Neural cell (in vitro differentiated cells): Measurements from ENCODE around the gene APC. TPM values are rescaled to one million over a fixed set of nuclear protein-coding genes. Genes with fewer than 3 reads are reported as not detected.

Experiments
- H2AFZ ChIP-seq: fragments of 200-600, 300-800 bp; sonication (generic), shearing (Covaris generic); 2 replicates; pipeline ENCODE4 v1.6.0; 2014; ENCODE audit warnings: low read depth, mild to moderate bottlenecking, antibody characterized with exemption, low read length, moderate library complexity
- H3F3A ChIP-seq: fragments of 200-600 bp; shearing (Covaris generic); 2 replicates; pipeline ENCODE4 v1.6.1; 2016; ENCODE audit warnings: mild to moderate bottlenecking, moderate library complexity, mixed read lengths, antibody characterized with exemption, low read length; ENCODE audit not compliant: insufficient read depth, poor library complexity, severe bottlenecking
- H3K27ac ChIP-seq: fragments of 200-600, 300-800 bp; sonication (generic), shearing (Covaris generic); 2 replicates; pipeline ENCODE4 v1.5.1; 2014; ENCODE audit warnings: mild to moderate bottlenecking, low read length, moderate library complexity
- H3K27me3 ChIP-seq: fragments of 300-800, 200-600 bp; sonication (generic), shearing (Covaris generic); 2 replicates; pipeline ENCODE4 v1.6.0; 2014; ENCODE audit warnings: mild to moderate bottlenecking, low read depth, low read length, moderate library complexity; ENCODE audit not compliant: insufficient read depth
- H3K36me3 ChIP-seq: fragments of 300-800, 200-600 bp; sonication (generic), shearing (Covaris generic); 2 replicates; pipeline ENCODE4 v1.5.1; 2014; ENCODE audit warnings: mild to moderate bottlenecking, antibody characterized with exemption, low read length, moderate library complexity; ENCODE audit not compliant: insufficient read depth
- H3K4me2 ChIP-seq: fragments of 300-800, 200-600 bp; sonication (generic), shearing (Covaris generic); 2 replicates; pipeline ENCODE4 v1.6.0; 2014; ENCODE audit warnings: mild to moderate bottlenecking, low read length
- H3K4me3 ChIP-seq: fragments of 300-800, 200-600 bp; sonication (generic), shearing (Covaris generic); 2 replicates; pipeline ENCODE4 v1.5.1; 2014; ENCODE audit warnings: mild to moderate bottlenecking, low read length, moderate library complexity
- H3K79me2 ChIP-seq: fragments of 200-600 bp; shearing (Covaris generic); replicated peaks from 2 replicates; pipeline ENCODE4 v1.6.0; 2014; ENCODE audit warnings: mild to moderate bottlenecking, low read length, moderate library complexity; ENCODE audit not compliant: insufficient read depth
- H3K9ac ChIP-seq: fragments of 300-800, 200-600 bp; sonication (generic), shearing (Covaris generic); 2 replicates; pipeline ENCODE4 v1.6.1; 2016; ENCODE audit warnings: mild to moderate bottlenecking, low read length, mixed read lengths
- H3K9me2 ChIP-seq: fragments of 200-600 bp; shearing (Covaris generic); 2 replicates; pipeline ENCODE4 v1.6.1; 2016; ENCODE audit warnings: mild to moderate bottlenecking, low read length, mixed read lengths; ENCODE audit not compliant: insufficient read depth
- H3K9me3 ChIP-seq: fragments of 200-600, 300-800 bp; sonication (generic), shearing (Covaris generic); 2 replicates; pipeline ENCODE4 v1.6.1; 2016; ENCODE audit warnings: mild to moderate bottlenecking, mixed run types, low read length, moderate library complexity, mixed read lengths
- H4K20me1 ChIP-seq: fragments of 200-600 bp; shearing (Covaris generic); 2 replicates; pipeline ENCODE4 v1.6.1; 2016; ENCODE audit warnings: mild to moderate bottlenecking, mixed run types; ENCODE audit not compliant: insufficient read depth
- CTCF ChIP-seq: fragments of 450-650 bp; IDR thresholded peaks from 2 replicates; pipeline ENCODE4 v1.5.1; 2014; ENCODE audit warnings: antibody characterized with exemption, mild to moderate bottlenecking, moderate library complexity; ENCODE audit not compliant: poor library complexity, severe bottlenecking
- EP300 ChIP-seq: fragments of 450-650 bp; conservative IDR thresholded peaks from 2 replicates; pipeline ENCODE4 v1.6.1; 2014; ENCODE audit warnings: antibody characterized with exemption, mild to moderate bottlenecking, moderate library complexity; ENCODE audit not compliant: poor library complexity, severe bottlenecking
- EZH2 ChIP-seq: fragments of 200-600, 300-800 bp; shearing (Covaris generic), sonication (generic); IDR thresholded peaks from 2 replicates; pipeline ENCODE4 v1.6.1; 2014; ENCODE audit warnings: antibody characterized with exemption, low read length, borderline replicate concordance, mild to moderate bottlenecking; ENCODE audit not compliant: insufficient read depth, poor library complexity, severe bottlenecking
- MXI1 ChIP-seq: fragments of 450-650 bp; conservative IDR thresholded peaks from 2 replicates; pipeline ENCODE4 v1.6.1; 2014; ENCODE audit warnings: antibody characterized with exemption, mild to moderate bottlenecking; ENCODE audit not compliant: poor library complexity, severe bottlenecking
- POLR2AphosphoS5 ChIP-seq: IDR thresholded peaks from 2 replicates; pipeline ENCODE4 v1.6.1; 2012
- RAD21 ChIP-seq: fragments of 450-650 bp; conservative IDR thresholded peaks from 2 replicates; pipeline ENCODE4 v1.6.1; 2014; ENCODE audit warnings: antibody characterized with exemption, mild to moderate bottlenecking, moderate library complexity
- REST ChIP-seq: IDR thresholded peaks from 2 replicates; pipeline ENCODE4 v1.6.1; 2012; ENCODE audit warnings: borderline replicate concordance
- SMC3 ChIP-seq: fragments of 450-650 bp; conservative IDR thresholded peaks from 2 replicates; pipeline ENCODE4 v1.6.1; 2014; ENCODE audit warnings: antibody characterized with exemption, mild to moderate bottlenecking, moderate library complexity; ENCODE audit not compliant: poor library complexity
- TAF1 ChIP-seq: IDR thresholded peaks from 2 replicates; pipeline ENCODE4 v1.6.1; 2012; ENCODE audit warnings: low read depth
- polyA minus RNA-seq: library from RNA; depleted of rRNA, polyadenylated mRNA; stranded (reverse); fragments of >200 nt; gene quantifications from 2 replicates; pipeline ENCODE4 v1.2.3, GENCODE V29; 2014
- polyA plus RNA-seq: library from polyadenylated mRNA; depleted of rRNA; stranded (reverse); fragments of >200 nt; gene quantifications from 2 replicates; pipeline ENCODE4 v1.2.3, GENCODE V29; 2014

The APC gene
- polyA plus RNA-seq, result 40.6 and 41.9 TPM in 2 replicates
- polyA minus RNA-seq, result 497 and 599 TPM in 2 replicates

GRCh38 chr5:112737463-112738190 lies at the start of gene APC:
APC (plus strand) TSS chr5:112737885; CDS start chr5:112754891, 17,006 bp downstream.
- H3K79me2 ChIP-seq, result peaks cover 75% of the 10 kb centered on the region
- H3K9me3 ChIP-seq, result no peaks in the 10 kb centered on the region
- peaks cover 17% of the 10 kb centered on the region for H3F3A ChIP-seq
- peak within 1 kb of the TSS; percentile 96 for H3K4me2 ChIP-seq
- no peaks in the 10 kb centered on the region for H4K20me1 ChIP-seq
- H3K27ac ChIP-seq, result peak within 1 kb of the TSS; percentile 93
- no peaks in the 10 kb centered on the region for H3K9me2 ChIP-seq
- peak within 1 kb of the TSS; percentile 71 for H2AFZ ChIP-seq
- H3K4me3 ChIP-seq, result peak within 1 kb of the TSS; percentile 77
- peak within 1 kb of the TSS; percentile 81 for H3K9ac ChIP-seq
- no peaks in the 10 kb centered on the region for H3K36me3 ChIP-seq
- no peaks in the 10 kb centered on the region for H3K27me3 ChIP-seq
- TF ChIP-seq SMC3 (peak; percentile 25), EZH2 (no peak), CTCF (peak; percentile 31), TAF1 (peak; percentile 89), MXI1 (peak; percentile 91), EP300 (peak; percentile 64), POLR2AphosphoS5 (peak; percentile 97), RAD21 (peak; percentile 14), REST (peak; percentile 82)

GRCh38 chr5:112689155-112689909 lies 48.4 kb upstream of the APC start:
- no peak overlapping the region for H3K4me2 ChIP-seq
- H3K9me2 ChIP-seq, result no peaks in the 10 kb centered on the region
- no peaks in the 10 kb centered on the region for H3K79me2 ChIP-seq
- no peaks in the 10 kb centered on the region for H3K27me3 ChIP-seq
- H3F3A ChIP-seq, result no peaks in the 10 kb centered on the region
- H2AFZ ChIP-seq, result no peak overlapping the region
- H3K9ac ChIP-seq, result no peak overlapping the region
- TF ChIP-seq POLR2AphosphoS5 (no peak), MXI1 (no peak), TAF1 (no peak), REST (no peak), SMC3 (no peak), EZH2 (no peak), RAD21 (no peak), CTCF (no peak), EP300 (no peak)
- H4K20me1 ChIP-seq, result no peaks in the 10 kb centered on the region
- no peaks in the 10 kb centered on the region for H3K9me3 ChIP-seq
- no peak overlapping the region for H3K27ac ChIP-seq
- no peak overlapping the region for H3K4me3 ChIP-seq
- H3K36me3 ChIP-seq, result no peaks in the 10 kb centered on the region
